Osteocyte (in vitro differentiated cells): ENCODE measurements around the gene MUC22. TPM values are rescaled to one million over a fixed set of nuclear protein-coding genes. Genes with fewer than 3 reads are reported as not detected.

Source experiments
- DNase-seq: peaks from one replicate; pipeline ENCODE4 v3.0.0; 2021; ENCODE audit warnings: mixed read lengths; ENCODE audit not compliant: unreplicated experiment; ENCODE audit errors: extremely low spot score
- H3K27ac Mint-ChIP-seq: one replicate; pipeline ENCODE4 v1.8.0; 2021; ENCODE audit warnings: mild to moderate bottlenecking, mixed read lengths; ENCODE audit not compliant: unreplicated experiment
- H3K27me3 Mint-ChIP-seq: one replicate; pipeline ENCODE4 v1.8.0; 2021; ENCODE audit warnings: mixed read lengths; ENCODE audit not compliant: unreplicated experiment
- H3K36me3 Mint-ChIP-seq: one replicate; pipeline ENCODE4 v1.8.0; 2021; ENCODE audit warnings: mixed read lengths; ENCODE audit not compliant: unreplicated experiment
- H3K4me1 Mint-ChIP-seq: one replicate; pipeline ENCODE4 v1.8.0; 2021; ENCODE audit warnings: mixed read lengths; ENCODE audit not compliant: unreplicated experiment
- H3K4me3 Mint-ChIP-seq: one replicate; pipeline ENCODE4 v1.8.0; 2021; ENCODE audit warnings: mild to moderate bottlenecking, moderate library complexity, mixed read lengths; ENCODE audit not compliant: unreplicated experiment
- H3K9me3 Mint-ChIP-seq: one replicate; pipeline ENCODE4 v1.8.0; 2021; ENCODE audit warnings: mixed read lengths; ENCODE audit not compliant: unreplicated experiment
- total RNA-seq: library from RNA; stranded (reverse); gene quantifications from 2 replicates; pipeline ENCODE4 v1.2.1, GENCODE V29; 2021
- TF ChIP-seq, protein P1 (sequence below): fragments of 200-600 bp; sonication (generic); IDR thresholded peaks from 2 replicates; pipeline ENCODE4 v1.5.0; 2021; ENCODE audit warnings: antibody characterized with exemption, mild to moderate bottlenecking, moderate library complexity

The MUC22 gene
- total RNA-seq, 1 donor from 2014 or later: not detected

DNA sequence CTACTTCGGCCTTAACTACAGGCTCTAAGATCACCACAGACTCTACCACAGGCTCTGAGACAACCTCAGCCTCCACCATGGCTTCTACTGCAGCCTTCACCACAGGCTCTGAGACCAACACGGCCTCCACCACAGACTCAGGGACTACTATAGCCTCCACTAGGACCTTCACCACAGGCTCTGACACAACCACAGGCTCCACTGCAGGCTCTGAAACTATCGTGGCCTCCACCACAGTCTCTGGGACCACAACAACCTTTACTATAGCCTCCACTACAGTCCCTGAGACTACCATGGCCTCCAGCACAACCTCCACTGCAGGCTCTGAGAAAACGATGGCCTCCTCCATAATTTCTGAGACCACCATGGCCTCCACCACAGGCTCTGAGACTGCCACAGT, 15.3 kb downstream of the MUC22 start:
- H3K4me3 Mint-ChIP-seq: no peak overlapping the region
- no peaks in the 10 kb centered on the region for H3K9me3 Mint-ChIP-seq
- H3K36me3 Mint-ChIP-seq: no peaks in the 10 kb centered on the region
- H3K27me3 Mint-ChIP-seq: peaks cover 26% of the 10 kb centered on the region
- no peak for DNase-seq
- no peaks in the 10 kb centered on the region for H3K4me1 Mint-ChIP-seq
- TF ChIP-seq, protein P1, sequence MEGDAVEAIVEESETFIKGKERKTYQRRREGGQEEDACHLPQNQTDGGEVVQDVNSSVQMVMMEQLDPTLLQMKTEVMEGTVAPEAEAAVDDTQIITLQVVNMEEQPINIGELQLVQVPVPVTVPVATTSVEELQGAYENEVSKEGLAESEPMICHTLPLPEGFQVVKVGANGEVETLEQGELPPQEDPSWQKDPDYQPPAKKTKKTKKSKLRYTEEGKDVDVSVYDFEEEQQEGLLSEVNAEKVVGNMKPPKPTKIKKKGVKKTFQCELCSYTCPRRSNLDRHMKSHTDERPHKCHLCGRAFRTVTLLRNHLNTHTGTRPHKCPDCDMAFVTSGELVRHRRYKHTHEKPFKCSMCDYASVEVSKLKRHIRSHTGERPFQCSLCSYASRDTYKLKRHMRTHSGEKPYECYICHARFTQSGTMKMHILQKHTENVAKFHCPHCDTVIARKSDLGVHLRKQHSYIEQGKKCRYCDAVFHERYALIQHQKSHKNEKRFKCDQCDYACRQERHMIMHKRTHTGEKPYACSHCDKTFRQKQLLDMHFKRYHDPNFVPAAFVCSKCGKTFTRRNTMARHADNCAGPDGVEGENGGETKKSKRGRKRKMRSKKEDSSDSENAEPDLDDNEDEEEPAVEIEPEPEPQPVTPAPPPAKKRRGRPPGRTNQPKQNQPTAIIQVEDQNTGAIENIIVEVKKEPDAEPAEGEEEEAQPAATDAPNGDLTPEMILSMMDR: no peak
- no peak overlapping the region for H3K27ac Mint-ChIP-seq

DNA sequence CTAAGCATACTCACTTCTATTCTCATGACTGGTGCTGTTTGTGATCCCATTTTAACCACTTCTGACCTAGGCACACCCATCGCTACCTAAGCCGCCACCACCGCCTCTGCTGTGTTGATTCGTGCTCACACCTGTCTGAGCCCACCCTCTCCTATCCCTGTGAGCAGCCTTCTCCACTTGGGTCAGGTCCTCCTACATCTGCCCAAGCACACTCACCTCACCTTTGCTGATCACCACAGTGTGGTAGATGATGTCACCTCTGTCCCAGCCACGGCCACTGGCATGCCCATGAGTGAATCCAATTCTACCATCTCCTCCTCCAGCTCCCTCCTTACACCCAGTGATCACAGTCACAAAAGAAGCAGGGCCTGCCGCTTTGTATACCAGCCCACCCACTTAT, 20.8 kb downstream of the MUC22 start:
- H3K27ac Mint-ChIP-seq: no peak overlapping the region
- H3K27me3 Mint-ChIP-seq: peaks cover 24% of the 10 kb centered on the region
- no peaks in the 10 kb centered on the region for H3K9me3 Mint-ChIP-seq
- TF ChIP-seq, protein P1: no peak
- no peak for DNase-seq
- H3K4me1 Mint-ChIP-seq: peaks cover 3% of the 10 kb centered on the region
- H3K36me3 Mint-ChIP-seq: no peaks in the 10 kb centered on the region
- no peak overlapping the region for H3K4me3 Mint-ChIP-seq

DNA sequence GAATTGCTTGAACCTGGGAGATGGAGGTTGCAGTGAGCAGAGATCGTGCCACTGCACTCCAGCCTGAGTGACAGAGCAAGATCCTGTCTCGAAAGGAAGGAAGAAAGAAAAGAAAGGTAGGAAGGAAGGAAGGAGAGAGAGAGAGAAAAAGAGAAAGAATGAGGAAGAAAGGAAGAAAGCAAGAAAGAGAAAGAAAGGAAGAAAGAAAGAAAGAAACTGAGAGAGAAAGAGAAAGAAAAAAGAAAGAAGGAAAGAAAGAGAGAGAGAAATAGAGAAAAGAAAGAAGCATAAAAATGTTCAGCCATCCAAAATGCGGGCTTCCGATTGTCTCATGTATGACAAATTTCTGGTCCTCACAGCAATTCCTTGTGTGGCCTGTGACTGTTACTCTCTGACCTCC, 22.8 kb downstream of the MUC22 start:
- no peaks in the 10 kb centered on the region for H3K9me3 Mint-ChIP-seq
- H3K36me3 Mint-ChIP-seq: no peaks in the 10 kb centered on the region
- no peak overlapping the region for H3K27ac Mint-ChIP-seq
- peaks cover 23% of the 10 kb centered on the region for H3K4me1 Mint-ChIP-seq
- H3K27me3 Mint-ChIP-seq: peaks cover 24% of the 10 kb centered on the region
- TF ChIP-seq, protein P1: no peak
- DNase-seq: no peak
- H3K4me3 Mint-ChIP-seq: no peak overlapping the region

DNA sequence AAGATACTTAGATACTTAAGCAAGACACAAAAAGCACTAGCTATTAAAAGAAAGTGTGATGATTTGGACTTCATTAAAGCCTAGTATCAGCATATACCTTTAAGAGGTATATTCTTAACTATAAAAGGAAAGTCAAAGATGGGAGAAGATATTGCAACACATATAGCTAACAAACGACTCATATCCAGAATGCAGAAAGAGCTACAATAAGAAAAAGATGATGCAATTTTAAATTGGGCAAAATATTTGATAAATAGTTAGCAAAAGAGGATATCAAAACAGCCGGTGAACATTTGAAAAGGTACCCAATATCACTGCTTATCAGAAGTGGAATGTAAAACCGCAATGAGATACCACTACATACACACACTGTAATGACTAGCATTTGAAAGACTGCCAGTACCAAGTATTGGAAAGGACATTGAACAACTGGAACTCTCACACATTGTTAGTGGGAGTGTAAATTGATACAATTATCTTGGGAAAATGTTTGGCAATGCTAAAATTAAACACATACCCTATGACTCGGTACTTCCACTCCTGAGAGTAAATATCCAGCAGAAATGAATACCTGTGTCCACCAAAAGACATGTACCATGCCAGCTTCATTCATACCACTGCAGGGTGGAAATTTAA, 25.7 kb downstream of the MUC22 start:
- Mint-ChIP-seq H3K9me3 (no peaks in the 10 kb centered on the region), H3K4me1 (peaks cover 23% of the 10 kb centered on the region), H3K36me3 (no peaks in the 10 kb centered on the region), H3K4me3 (no peak overlapping the region), H3K27me3 (peaks cover 19% of the 10 kb centered on the region), H3K27ac (no peak overlapping the region)
- TF ChIP-seq, protein P1: no peak
- no peak for DNase-seq

DNA sequence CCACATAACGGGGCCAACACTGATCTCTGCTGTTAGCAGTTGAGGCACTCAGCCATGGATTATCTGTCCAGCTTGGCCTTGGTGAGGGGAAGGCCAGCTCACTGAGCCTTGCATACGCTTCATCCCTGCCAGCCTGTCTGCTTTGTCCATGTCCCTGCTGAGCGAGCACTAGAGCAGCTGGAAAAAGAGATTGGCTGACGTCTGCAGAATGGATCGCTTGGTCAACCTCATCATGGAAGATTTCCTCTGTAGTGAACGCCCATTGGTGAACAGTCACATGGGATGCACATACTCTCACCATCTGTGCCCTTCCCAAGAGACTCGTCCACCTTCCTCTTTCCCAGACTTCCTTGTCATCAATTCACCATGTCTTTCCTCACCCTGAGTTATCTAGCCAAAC, 26.9 kb downstream of the MUC22 start:
- Mint-ChIP-seq H3K4me1 (peaks cover 25% of the 10 kb centered on the region), H3K9me3 (no peaks in the 10 kb centered on the region), H3K4me3 (no peak overlapping the region), H3K27ac (no peak overlapping the region), H3K27me3 (peaks cover 14% of the 10 kb centered on the region), H3K36me3 (no peaks in the 10 kb centered on the region)
- TF ChIP-seq, protein P1: no peak
- no peak for DNase-seq
